Stimulated activated CD8-positive, alpha-beta memory T cell treated with anti-CD3 and anti-CD28 coated beads, Interleukin-4, amount 100 ng/mL, for 24 hours (primary cell): ENCODE measurements around the gene ANKH.
"Not testable (repeated sequence)": the region's sequence is repeated elsewhere in the genome, so short reads cannot be mapped to it uniquely, and the experiment has no call there.

Source experiments
- DNase-seq: peaks from one replicate; pipeline ENCODE4 v3.0.0-alpha.2; 2020; ENCODE audit warnings: low read depth

Gene ANKH

GRCh38 chr5:14882658-14883580, 11.3 kb upstream of the ANKH start:
- no peak for DNase-seq

GRCh38 chr5:14881826-14882225, 10.2 kb upstream of the ANKH start:
- DNase-seq: no peak

- no peak for DNase-seq
These were observed 9.1 kb upstream of the ANKH start for GRCh38 chr5:14880688-14881087.

- no peak for DNase-seq
These were observed 8.5 kb upstream of the ANKH start for GRCh38 chr5:14879937-14880589.

- no peak for DNase-seq
These were observed 7.8 kb upstream of the ANKH start for GRCh38 chr5:14879393-14879792.

GRCh38 chr5:14878192-14878591, 6.6 kb upstream of the ANKH start:
- DNase-seq: not testable (repeated sequence)

- DNase-seq: no peak
These were observed 4.5 kb upstream of the ANKH start for GRCh38 chr5:14876095-14876494.

GRCh38 chr5:14873790-14874189, 2.2 kb upstream of the ANKH start:
- no peak for DNase-seq

GRCh38 chr5:14873093-14873492, 1.5 kb upstream of the ANKH start:
- no peak for DNase-seq

GRCh38 chr5:14872070-14872989, 752 bp upstream of the ANKH start:
- DNase-seq: peak; percentile 49

GRCh38 chr5:14870337-14871213, 1.0 kb downstream of the ANKH start:
- DNase-seq: no peak

GRCh38 chr5:14869668-14870164, 1.9 kb downstream of the ANKH start:
- no peak for DNase-seq

- DNase-seq: no peak
These were observed 2.3 kb downstream of the ANKH start for GRCh38 chr5:14869233-14869632.

GRCh38 chr5:14868771-14869170, 2.8 kb downstream of the ANKH start:
- DNase-seq: no peak

- DNase-seq: no peak
These were observed 7.3 kb downstream of the ANKH start for GRCh38 chr5:14864181-14864812.

GRCh38 chr5:14863105-14863504, 8.5 kb downstream of the ANKH start:
- DNase-seq: no peak

GRCh38 chr5:14861123-14861765, 10.3 kb downstream of the ANKH start:
- no peak for DNase-seq

GRCh38 chr5:14859980-14860379, 11.6 kb downstream of the ANKH start:
- no peak for DNase-seq

- no peak for DNase-seq
These were observed 12.4 kb downstream of the ANKH start for GRCh38 chr5:14859150-14859549.

- DNase-seq: no peak
These were observed 16.2 kb downstream of the ANKH start for GRCh38 chr5:14855366-14855765.
